HepG2 (cell line): Measurements from ENCODE around the gene MYL6B. TPM values are rescaled to one million over a fixed set of nuclear protein-coding genes. Genes with fewer than 3 reads are reported as not detected.

Experiments used
- ATRX ChIP-seq: sonication (generic); formaldehyde crosslinking; IDR thresholded peaks from 2 replicates; pipeline ENCODE4 v1.4.0; 2020; ENCODE audit warnings: missing genetic modification reagents, borderline replicate concordance
- CREM ChIP-seq, 2 experiments: sonication (generic) in 1 of 2; formaldehyde crosslinking in 1 of 2; IDR thresholded peaks; 2 replicates each; pipeline versions ENCODE4 v1.4.0 to v1.6.1; 2016 to 2020; ENCODE audit warnings: antibody characterized with exemption in 1 of 2, mild to moderate bottlenecking in 1 of 2, missing genetic modification reagents in 1 of 2
- KLF15 ChIP-seq: sonication (generic); formaldehyde crosslinking; IDR thresholded peaks from 2 replicates; pipeline ENCODE4 v1.8.1; 2023; ENCODE audit warnings: borderline replicate concordance, mild to moderate bottlenecking, inconsistent platforms, missing genetic modification reagents, mixed read lengths
- MAZ ChIP-seq, 2 experiments: sonication (generic) in 1 of 2; formaldehyde crosslinking in 1 of 2; IDR thresholded peaks; 2 replicates each; pipeline versions ENCODE4 v1.5.0 to v1.6.1; 2012 to 2020; ENCODE audit warnings: low read depth in 2 of 2, mild to moderate bottlenecking in 2 of 2, borderline replicate concordance in 1 of 2, improper control_type of control experiment in 1 of 2, low read length in 1 of 2, missing genetic modification reagents in 1 of 2, moderate library complexity in 1 of 2
- MTA3 ChIP-seq: sonication (generic); formaldehyde crosslinking; IDR thresholded peaks from 2 replicates; pipeline ENCODE4 v1.4.0; 2020; ENCODE audit warnings: missing genetic modification reagents
- NFE2L2 ChIP-seq: fragments of 150-350 bp; IDR thresholded peaks from 2 replicates; pipeline ENCODE4 v1.6.1; 2014; ENCODE audit warnings: low read length
- NRL ChIP-seq: sonication (generic); formaldehyde crosslinking; IDR thresholded peaks from 2 replicates; pipeline ENCODE4 v1.5.0; 2020; ENCODE audit warnings: missing genetic modification reagents, mild to moderate bottlenecking, moderate library complexity, borderline replicate concordance
- PBX2 ChIP-seq: IDR thresholded peaks from 2 replicates; pipeline ENCODE4 v1.6.1; 2016; ENCODE audit warnings: control low read depth
- PPARG ChIP-seq: conservative IDR thresholded peaks from 2 replicates; pipeline ENCODE4 v1.6.1; 2016; ENCODE audit warnings: missing biosample characterization, missing genetic modification reagents
- ZBTB34 ChIP-seq: sonication (generic); formaldehyde crosslinking; IDR thresholded peaks from 2 replicates; pipeline ENCODE4 v1.8.0; 2022; ENCODE audit warnings: mild to moderate bottlenecking, missing genetic modification reagents
- ZNF20 ChIP-seq: sonication (generic); formaldehyde crosslinking; IDR thresholded peaks from 2 replicates; pipeline ENCODE4 v1.4.0; 2020; ENCODE audit warnings: mild to moderate bottlenecking, moderate library complexity, missing genetic modification reagents
- ZNF430 ChIP-seq: sonication (generic); formaldehyde crosslinking; IDR thresholded peaks from 2 replicates; pipeline ENCODE4 v1.9.0; 2021; ENCODE audit warnings: mild to moderate bottlenecking, missing genetic modification reagents
- ZNF766 ChIP-seq: sonication (generic); formaldehyde crosslinking; IDR thresholded peaks from 2 replicates; pipeline ENCODE4 v1.5.0; 2020; ENCODE audit warnings: missing genetic modification reagents, borderline replicate concordance
- polyA plus RNA-seq, 8 experiments: library from polyadenylated mRNA; depleted of rRNA in 3 of 8; stranded (reverse) in 7 of 8; unstranded in 1 of 8; fragments of >200 nt; fragmentation: Illumina TruSeq in 4 of 8; extraction: Trizol in 4 of 8; gene quantifications; 2 replicates each; pipeline versions ENCODE4 v1.2.1 to v1.2.3, GENCODE V29; 2011 to 2016; ENCODE audit warnings: low read depth in 4 of 8, missing spikeins in 1 of 8, mixed read lengths in 1 of 8; ENCODE audit not compliant: insufficient read depth in 1 of 8
- total RNA-seq, 5 experiments: library from RNA; depleted of rRNA; stranded (reverse); fragments of >200 nt; fragmentation: Illumina TruSeq; extraction: Trizol; gene quantifications; 2 replicates each; pipeline ENCODE4 v1.2.3, GENCODE V29; 2016; ENCODE audit warnings: low read depth in 1 of 5
- TF ChIP-seq, protein P1 (sequence below): sonication (generic); formaldehyde crosslinking; IDR thresholded peaks from one replicate; pipeline ENCODE4 v1.5.1; 2020; ENCODE audit warnings: mild to moderate bottlenecking, missing genetic modification reagents; ENCODE audit errors: not compliant biosample characterization
- TF ChIP-seq, protein P2 (sequence below): sonication (generic); formaldehyde crosslinking; IDR thresholded peaks from 2 replicates; pipeline ENCODE4 v1.9.0; 2021; ENCODE audit warnings: missing genetic modification reagents, borderline replicate concordance

MYL6B gene
- total and polyA plus RNA-seq, 2 of the 13 experiments (the other 11 are each of a cell fraction or from before 2014, with no cell fraction given), result 75.7 to 88.7 TPM

DNA sequence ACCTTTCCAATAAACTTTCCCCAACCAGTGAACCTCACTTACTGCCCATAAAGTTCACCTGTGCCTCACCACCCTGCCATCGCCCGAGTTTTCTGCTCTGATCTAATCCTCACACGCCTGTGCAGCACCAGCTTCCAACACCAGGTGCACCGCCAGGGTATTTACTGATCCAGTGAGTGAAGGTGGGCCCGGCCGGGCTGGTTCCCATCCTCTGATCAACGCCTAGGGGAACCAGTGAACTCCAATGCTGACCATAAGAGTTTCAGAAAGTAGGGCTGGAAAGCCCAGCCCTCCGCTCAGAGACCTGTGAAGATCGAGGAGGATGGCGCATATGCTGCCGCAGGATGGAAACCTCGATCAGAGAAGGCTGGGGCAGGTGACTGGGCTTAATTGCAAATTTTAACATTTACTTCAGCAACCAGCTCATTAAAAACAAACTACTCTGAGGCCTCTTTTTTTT, 685 bp upstream of the MYL6B start (continued):
- TF ChIP-seq, protein P1, sequence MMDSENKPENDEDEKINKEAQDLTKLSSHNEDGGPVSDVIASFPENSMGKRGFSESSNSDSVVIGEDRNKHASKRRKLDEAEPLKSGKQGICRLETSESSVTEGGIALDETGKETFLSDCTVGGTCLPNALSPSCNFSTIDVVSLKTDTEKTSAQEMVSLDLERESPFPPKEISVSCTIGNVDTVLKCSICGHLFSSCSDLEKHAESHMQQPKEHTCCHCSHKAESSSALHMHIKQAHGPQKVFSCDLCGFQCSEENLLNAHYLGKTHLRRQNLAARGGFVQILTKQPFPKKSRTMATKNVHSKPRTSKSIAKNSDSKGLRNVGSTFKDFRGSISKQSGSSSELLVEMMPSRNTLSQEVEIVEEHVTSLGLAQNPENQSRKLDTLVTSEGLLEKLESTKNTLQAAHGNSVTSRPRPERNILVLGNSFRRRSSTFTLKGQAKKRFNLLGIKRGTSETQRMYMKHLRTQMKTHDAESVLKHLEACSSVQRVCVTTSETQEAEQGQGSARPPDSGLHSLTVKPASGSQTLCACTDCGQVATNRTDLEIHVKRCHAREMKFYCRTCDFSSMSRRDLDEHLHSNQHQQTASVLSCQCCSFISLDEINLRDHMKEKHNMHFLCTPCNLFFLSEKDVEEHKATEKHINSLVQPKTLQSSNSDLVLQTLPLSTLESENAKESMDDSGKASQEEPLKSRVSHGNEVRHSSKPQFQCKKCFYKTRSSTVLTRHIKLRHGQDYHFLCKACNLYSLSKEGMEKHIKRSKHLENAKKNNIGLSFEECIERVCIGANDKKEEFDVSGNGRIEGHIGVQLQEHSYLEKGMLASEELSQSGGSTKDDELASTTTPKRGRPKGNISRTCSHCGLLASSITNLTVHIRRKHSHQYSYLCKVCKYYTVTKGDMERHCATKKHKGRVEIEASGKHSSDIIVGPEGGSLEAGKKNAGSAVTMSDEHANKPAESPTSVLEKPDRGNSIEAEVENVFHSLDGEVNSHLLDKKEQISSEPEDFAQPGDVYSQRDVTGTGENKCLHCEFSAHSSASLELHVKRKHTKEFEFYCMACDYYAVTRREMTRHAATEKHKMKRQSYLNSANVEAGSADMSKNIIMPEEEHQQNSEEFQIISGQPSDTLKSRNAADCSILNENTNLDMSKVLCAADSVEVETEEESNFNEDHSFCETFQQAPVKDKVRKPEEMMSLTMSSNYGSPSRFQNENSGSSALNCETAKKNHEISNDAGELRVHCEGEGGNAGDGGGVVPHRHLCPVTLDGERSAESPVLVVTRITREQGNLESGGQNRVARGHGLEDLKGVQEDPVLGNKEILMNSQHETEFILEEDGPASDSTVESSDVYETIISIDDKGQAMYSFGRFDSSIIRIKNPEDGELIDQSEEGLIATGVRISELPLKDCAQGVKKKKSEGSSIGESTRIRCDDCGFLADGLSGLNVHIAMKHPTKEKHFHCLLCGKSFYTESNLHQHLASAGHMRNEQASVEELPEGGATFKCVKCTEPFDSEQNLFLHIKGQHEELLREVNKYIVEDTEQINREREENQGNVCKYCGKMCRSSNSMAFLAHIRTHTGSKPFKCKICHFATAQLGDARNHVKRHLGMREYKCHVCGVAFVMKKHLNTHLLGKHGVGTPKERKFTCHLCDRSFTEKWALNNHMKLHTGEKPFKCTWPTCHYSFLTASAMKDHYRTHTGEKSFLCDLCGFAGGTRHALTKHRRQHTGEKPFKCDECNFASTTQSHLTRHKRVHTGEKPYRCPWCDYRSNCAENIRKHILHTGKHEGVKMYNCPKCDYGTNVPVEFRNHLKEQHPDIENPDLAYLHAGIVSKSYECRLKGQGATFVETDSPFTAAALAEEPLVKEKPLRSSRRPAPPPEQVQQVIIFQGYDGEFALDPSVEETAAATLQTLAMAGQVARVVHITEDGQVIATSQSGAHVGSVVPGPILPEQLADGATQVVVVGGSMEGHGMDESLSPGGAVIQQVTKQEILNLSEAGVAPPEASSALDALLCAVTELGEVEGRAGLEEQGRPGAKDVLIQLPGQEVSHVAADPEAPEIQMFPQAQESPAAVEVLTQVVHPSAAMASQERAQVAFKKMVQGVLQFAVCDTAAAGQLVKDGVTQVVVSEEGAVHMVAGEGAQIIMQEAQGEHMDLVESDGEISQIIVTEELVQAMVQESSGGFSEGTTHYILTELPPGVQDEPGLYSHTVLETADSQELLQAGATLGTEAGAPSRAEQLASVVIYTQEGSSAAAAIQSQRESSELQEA (CRISPR knock-in tag), result no peak
- TF ChIP-seq ZNF766 (CRISPR knock-in tag) (no peak), MAZ (IDR thresholded peaks at IDR 0.05; ENCODE audit: borderline replicate concordance, low read depth, low read length) (no peak), MAZ (CRISPR knock-in tag; IDR thresholded peaks at IDR 0.05; ENCODE audit: low read depth) (no peak), NRL (CRISPR knock-in tag) (no peak), KLF15 (CRISPR knock-in tag) (no peak), PBX2 (no peak), ATRX (CRISPR knock-in tag) (no peak), NFE2L2 (no peak), MTA3 (CRISPR knock-in tag) (no peak), CREM (IDR thresholded peaks at IDR 0.05) (no peak), CREM (CRISPR knock-in tag; IDR thresholded peaks at IDR 0.05) (no peak), ZNF430 (no peak), ZNF20 (CRISPR knock-in tag) (no peak), ZBTB34 (CRISPR knock-in tag) (no peak), PPARG (no peak)
- TF ChIP-seq, protein P2, sequence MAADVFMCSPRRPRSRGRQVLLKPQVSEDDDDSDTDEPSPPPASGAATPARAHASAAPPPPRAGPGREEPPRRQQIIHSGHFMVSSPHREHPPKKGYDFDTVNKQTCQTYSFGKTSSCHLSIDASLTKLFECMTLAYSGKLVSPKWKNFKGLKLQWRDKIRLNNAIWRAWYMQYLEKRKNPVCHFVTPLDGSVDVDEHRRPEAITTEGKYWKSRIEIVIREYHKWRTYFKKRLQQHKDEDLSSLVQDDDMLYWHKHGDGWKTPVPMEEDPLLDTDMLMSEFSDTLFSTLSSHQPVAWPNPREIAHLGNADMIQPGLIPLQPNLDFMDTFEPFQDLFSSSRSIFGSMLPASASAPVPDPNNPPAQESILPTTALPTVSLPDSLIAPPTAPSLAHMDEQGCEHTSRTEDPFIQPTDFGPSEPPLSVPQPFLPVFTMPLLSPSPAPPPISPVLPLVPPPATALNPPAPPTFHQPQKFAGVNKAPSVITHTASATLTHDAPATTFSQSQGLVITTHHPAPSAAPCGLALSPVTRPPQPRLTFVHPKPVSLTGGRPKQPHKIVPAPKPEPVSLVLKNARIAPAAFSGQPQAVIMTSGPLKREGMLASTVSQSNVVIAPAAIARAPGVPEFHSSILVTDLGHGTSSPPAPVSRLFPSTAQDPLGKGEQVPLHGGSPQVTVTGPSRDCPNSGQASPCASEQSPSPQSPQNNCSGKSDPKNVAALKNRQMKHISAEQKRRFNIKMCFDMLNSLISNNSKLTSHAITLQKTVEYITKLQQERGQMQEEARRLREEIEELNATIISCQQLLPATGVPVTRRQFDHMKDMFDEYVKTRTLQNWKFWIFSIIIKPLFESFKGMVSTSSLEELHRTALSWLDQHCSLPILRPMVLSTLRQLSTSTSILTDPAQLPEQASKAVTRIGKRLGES (CRISPR knock-in tag), result no peak
